Karpas-422 (cell line): ENCODE data around the gene OGFOD3. TPM values are rescaled to one million over a fixed set of nuclear protein-coding genes. Genes with fewer than 3 reads are reported as not detected.
"Not testable (repeated sequence)": the region's sequence is repeated elsewhere in the genome, so short reads cannot be mapped to it uniquely, and the experiment has no call there.

Source experiments
- DNase-seq: peaks from one replicate; pipeline ENCODE4 v3.0.0-alpha.2; 2015
- H2AFZ ChIP-seq: fragments of 200-600 bp; sonication (generic); 2 replicates; pipeline ENCODE4 v1.6.1; 2014; ENCODE audit warnings: antibody characterized with exemption, low read length, mixed read lengths
- H3K27ac ChIP-seq: fragments of 200-600 bp; sonication (generic); 2 replicates; pipeline ENCODE4 v1.5.1; 2014; ENCODE audit warnings: mild to moderate bottlenecking, low read length, moderate library complexity
- H3K27me3 ChIP-seq: fragments of 200-600 bp; sonication (generic); 2 replicates; pipeline ENCODE4 v1.6.1; 2014; ENCODE audit warnings: low read length, mixed read lengths
- H3K36me3 ChIP-seq: fragments of 200-600 bp; sonication (generic); 2 replicates; pipeline ENCODE4 v1.6.1; 2014; ENCODE audit warnings: low read length, mixed read lengths; ENCODE audit not compliant: insufficient read depth
- H3K4me1 ChIP-seq: fragments of 200-600 bp; sonication (generic); 2 replicates; pipeline ENCODE4 v1.6.1; 2014; ENCODE audit warnings: mild to moderate bottlenecking, low read length, mixed read lengths
- H3K4me2 ChIP-seq: fragments of 200-600 bp; sonication (generic); 2 replicates; pipeline ENCODE4 v1.6.1; 2014; ENCODE audit warnings: low read length, low read depth, mild to moderate bottlenecking; ENCODE audit not compliant: poor library complexity, severe bottlenecking
- H3K4me3 ChIP-seq: fragments of 200-600 bp; sonication (generic); 2 replicates; pipeline ENCODE4 v1.5.1; 2014; ENCODE audit warnings: mild to moderate bottlenecking, antibody characterized with exemption, low read length, mixed read lengths
- H3K79me2 ChIP-seq: fragments of 200-600 bp; sonication (generic); 2 replicates; pipeline ENCODE4 v1.6.1; 2014; ENCODE audit warnings: mild to moderate bottlenecking, low read length, mixed read lengths
- H3K9ac ChIP-seq: fragments of 200-600 bp; sonication (generic); 2 replicates; pipeline ENCODE4 v1.6.0; 2014; ENCODE audit warnings: low read length
- H3K9me2 ChIP-seq: fragments of 200-600 bp; sonication (generic), shearing (Covaris generic); replicated peaks from 2 replicates; pipeline ENCODE4 v1.6.0; 2014; ENCODE audit warnings: mild to moderate bottlenecking, low read length, moderate library complexity; ENCODE audit not compliant: insufficient read depth
- H3K9me3 ChIP-seq: fragments of 300-700, 200-600 bp; sonication (generic); 2 replicates; pipeline ENCODE4 v1.6.1; 2014; ENCODE audit warnings: low read length, mixed read lengths
- H4K20me1 ChIP-seq: fragments of 200-600 bp; sonication (generic); 2 replicates; pipeline ENCODE4 v1.6.1; 2014; ENCODE audit warnings: mild to moderate bottlenecking, antibody characterized with exemption, low read length, low read depth; ENCODE audit not compliant: insufficient read depth
- total RNA-seq: library from RNA; depleted of rRNA; stranded (reverse); fragments of >200 nt; shearing (Covaris generic); gene quantifications from 2 replicates; pipeline ENCODE4 v1.2.3, GENCODE V29; 2014; ENCODE audit warnings: low replicate concordance

OGFOD3 gene
- total RNA-seq, 1 experiment from 2014 or later = 14.8 TPM

DNA sequence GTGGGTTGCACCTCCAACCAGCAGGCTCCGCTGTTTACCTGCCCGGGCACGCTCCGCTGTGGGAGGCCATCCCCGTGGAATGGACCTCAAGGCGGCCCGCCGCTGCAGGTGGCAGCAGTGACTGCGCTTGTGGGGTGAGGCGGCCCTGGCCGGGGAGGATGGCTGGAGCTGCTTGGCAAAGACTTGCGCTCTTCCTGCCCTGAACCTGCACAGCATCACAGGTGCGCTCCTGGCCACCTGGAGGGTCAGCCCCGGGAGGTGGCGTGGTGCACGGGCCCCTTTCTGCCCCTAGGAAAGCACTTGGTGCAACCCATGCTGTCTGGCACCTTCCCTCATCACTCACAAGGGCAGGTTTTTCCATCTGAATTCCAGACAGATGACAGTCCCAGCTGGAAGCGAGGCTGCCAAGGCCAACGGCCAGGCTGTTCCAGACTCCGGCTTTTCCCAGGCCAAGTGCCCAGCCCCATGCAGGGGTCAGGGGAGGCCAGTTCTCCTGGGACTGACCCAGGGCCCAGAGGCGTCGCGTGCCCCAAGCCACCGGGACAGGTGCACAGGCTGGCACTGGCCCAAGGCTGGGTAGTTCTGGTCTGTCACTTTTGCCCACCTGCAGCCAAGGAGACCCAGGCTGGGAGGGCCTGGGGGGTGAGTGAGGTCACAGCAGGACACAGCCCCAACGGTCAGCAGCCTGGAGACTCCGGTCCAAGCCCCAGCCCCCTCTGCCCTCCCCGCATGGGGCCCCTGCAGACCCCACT lies 33.5 kb downstream of the OGFOD3 start:
- no peak for DNase-seq
- Histone ChIP-seq H3K27ac (no peak overlapping the region), H3K9me2 (no peaks in the 10 kb centered on the region), H4K20me1 (no peaks in the 10 kb centered on the region; the same call in 1 of the 2 replicates), H3K9ac (no peak overlapping the region), H3K79me2 (no peaks in the 10 kb centered on the region), H3K36me3 (no peaks in the 10 kb centered on the region), H3K4me3 (no peak overlapping the region), H3K9me3 (no peaks in the 10 kb centered on the region), H3K4me2 (no peak overlapping the region), H3K27me3 (no peaks in the 10 kb centered on the region), H2AFZ (no peak overlapping the region), H3K4me1 (no peaks in the 10 kb centered on the region)

DNA sequence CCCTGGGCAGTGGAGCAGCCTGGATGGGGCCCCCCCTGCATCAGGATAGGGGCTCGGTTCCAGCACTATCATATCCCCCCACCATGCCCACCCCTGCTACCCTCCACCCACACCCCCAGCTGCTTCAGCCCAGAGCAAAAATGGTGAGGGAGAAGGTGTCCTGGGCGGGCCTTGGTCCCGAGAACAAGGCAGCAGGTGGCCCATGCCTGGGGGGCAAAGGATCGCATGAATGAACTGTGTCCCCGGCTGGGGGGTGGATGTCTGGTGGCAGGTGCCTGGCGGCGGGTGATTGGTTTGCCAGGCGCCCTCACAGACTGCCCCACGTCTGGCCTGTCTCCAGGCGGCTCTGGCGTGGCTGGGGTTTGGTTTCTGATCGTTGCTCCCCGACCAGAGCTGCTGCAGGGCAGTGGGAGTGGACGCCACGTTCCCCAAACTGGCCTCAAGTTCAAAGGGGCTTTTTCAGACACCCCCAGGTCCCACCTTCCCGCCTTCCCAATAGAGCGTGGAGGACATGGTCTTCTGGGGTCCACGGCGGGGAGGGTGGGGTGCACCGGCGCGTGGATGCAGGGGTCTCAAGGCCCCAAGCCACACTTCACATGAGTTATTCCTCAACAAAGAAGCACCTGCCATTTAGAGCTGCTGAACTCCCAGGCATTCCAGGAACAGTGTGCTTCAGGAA lies 34.2 kb downstream of the OGFOD3 start:
- Histone ChIP-seq H3K27me3 (no peaks in the 10 kb centered on the region), H3K79me2 (no peaks in the 10 kb centered on the region), H3K9me2 (no peaks in the 10 kb centered on the region), H4K20me1 (no peaks in the 10 kb centered on the region; the same call in 1 of the 2 replicates), H3K27ac (no peak overlapping the region), H3K9me3 (no peaks in the 10 kb centered on the region), H3K4me2 (no peak overlapping the region), H3K9ac (no peak overlapping the region), H2AFZ (no peak overlapping the region), H3K4me3 (no peak overlapping the region), H3K4me1 (no peaks in the 10 kb centered on the region), H3K36me3 (no peaks in the 10 kb centered on the region)
- DNase-seq = no peak

DNA sequence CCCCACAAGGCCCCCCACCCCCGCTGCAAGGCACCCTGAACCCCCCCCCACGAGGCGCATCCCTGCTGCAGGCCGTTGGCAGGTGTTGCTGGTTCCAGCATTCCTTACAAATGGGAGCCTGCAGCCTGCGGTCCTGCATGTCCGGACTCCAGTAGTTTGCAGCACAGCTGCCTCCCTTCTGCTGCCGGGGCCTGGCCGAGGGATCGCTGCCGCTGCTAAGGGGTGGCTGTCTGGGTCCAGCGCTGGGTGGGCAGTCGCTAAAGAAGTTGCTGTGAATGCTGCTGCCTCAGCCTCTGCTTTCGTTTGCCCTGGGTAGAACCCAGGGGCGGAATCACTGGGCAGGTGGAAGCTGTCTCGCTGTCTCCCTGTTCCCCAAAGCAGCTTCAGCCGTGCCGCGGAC lies 35.0 kb downstream of the OGFOD3 start:
- Histone ChIP-seq H3K27ac (no peak overlapping the region), H4K20me1 (no peaks in the 10 kb centered on the region; the same call in 1 of the 2 replicates), H3K4me1 (no peaks in the 10 kb centered on the region), H3K36me3 (no peaks in the 10 kb centered on the region), H3K79me2 (no peaks in the 10 kb centered on the region), H3K27me3 (no peaks in the 10 kb centered on the region), H3K9ac (no peak overlapping the region), H3K4me3 (no peak overlapping the region), H2AFZ (no peak overlapping the region), H3K4me2 (no peak overlapping the region), H3K9me3 (no peaks in the 10 kb centered on the region), H3K9me2 (no peaks in the 10 kb centered on the region)
- no peak for DNase-seq

DNA sequence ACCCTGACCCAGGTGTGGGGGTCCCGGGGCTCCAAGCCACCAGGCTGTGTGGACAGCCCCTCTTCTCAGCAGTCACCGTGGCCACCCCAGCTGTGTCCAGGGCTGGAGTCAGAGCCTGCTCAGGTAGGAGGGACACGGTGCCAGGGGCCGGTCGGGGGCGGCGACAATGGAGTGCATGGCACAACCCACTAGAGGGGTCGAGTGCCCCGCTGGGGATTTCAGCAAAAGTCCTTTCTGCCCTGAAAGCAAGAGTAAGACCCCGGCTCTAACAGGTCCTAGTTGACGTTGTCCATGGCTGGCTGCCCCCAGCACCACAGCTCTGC lies 35.5 kb downstream of the OGFOD3 start:
- Histone ChIP-seq H3K79me2 (no peaks in the 10 kb centered on the region), H3K9me2 (no peaks in the 10 kb centered on the region), H3K4me3 (no peak overlapping the region), H3K27ac (no peak overlapping the region), H3K4me1 (no peaks in the 10 kb centered on the region), H3K36me3 (no peaks in the 10 kb centered on the region), H3K4me2 (no peak overlapping the region), H3K27me3 (no peaks in the 10 kb centered on the region), H4K20me1 (no peaks in the 10 kb centered on the region), H2AFZ (no peak overlapping the region), H3K9me3 (no peaks in the 10 kb centered on the region), H3K9ac (no peak overlapping the region)
- no peak for DNase-seq

DNA sequence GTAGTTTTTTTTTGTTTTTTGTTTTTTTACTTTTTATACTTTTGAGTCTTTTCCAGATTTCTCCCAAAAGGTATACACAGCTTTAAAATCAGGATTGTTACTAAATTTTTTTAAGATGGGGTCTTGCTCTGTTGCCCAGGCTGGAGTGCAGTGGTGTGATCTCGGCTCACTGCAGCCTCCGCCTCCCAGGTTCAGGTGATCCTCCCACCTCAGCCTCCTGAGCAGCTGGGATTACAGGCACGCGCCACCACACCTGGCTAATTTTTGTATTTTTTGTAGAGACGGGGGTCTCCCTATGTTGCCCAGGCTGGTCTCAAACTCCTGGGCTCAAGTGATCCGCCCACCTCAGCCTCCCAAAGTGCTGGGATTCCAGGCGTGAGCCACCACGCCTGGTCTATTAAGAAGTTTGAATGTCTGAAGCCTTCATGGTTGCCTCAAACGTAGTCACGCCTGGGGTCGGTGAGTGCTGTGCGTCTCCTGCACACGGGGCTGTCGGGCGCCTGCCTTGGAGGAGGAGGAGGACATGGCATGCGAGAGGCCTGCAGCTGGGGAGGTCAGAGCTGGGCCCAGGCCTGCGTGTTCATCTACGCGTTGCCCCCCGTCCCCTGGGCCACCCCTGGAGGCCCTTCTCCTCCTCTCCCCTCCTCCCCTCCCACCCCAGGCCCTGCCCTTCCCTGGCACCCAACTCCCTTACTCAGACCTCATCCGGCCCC lies 36.0 kb downstream of the OGFOD3 start:
- H3K4me3 ChIP-seq, H3K4me1 ChIP-seq, H3K27me3 ChIP-seq, H3K9me2 ChIP-seq, H3K27ac ChIP-seq, DNase-seq, H2AFZ ChIP-seq, H3K9ac ChIP-seq, H3K36me3 ChIP-seq, H3K79me2 ChIP-seq, H3K4me2 ChIP-seq, H4K20me1 ChIP-seq, H3K9me3 ChIP-seq: not testable (repeated sequence)

DNA sequence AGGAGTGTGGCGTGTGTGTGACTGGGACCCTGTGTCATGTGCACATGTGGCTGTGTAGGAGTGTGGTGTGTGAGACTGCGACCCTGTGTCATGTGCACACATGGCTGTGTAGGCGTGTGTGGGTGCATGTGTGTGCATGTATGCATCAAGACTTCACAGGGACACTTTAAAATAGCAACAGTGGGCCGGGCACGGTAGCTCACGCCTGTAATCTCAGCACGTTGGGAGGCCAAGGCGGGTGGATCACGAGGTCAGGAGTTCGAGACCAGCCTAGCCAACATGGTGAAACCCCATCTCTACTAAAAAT lies 36.7 kb downstream of the OGFOD3 start:
- H4K20me1 ChIP-seq, H3K4me3 ChIP-seq, DNase-seq, H3K9me2 ChIP-seq, H3K36me3 ChIP-seq, H2AFZ ChIP-seq, H3K9ac ChIP-seq, H3K27ac ChIP-seq, H3K9me3 ChIP-seq, H3K4me1 ChIP-seq, H3K4me2 ChIP-seq, H3K27me3 ChIP-seq, H3K79me2 ChIP-seq: not testable (repeated sequence)

DNA sequence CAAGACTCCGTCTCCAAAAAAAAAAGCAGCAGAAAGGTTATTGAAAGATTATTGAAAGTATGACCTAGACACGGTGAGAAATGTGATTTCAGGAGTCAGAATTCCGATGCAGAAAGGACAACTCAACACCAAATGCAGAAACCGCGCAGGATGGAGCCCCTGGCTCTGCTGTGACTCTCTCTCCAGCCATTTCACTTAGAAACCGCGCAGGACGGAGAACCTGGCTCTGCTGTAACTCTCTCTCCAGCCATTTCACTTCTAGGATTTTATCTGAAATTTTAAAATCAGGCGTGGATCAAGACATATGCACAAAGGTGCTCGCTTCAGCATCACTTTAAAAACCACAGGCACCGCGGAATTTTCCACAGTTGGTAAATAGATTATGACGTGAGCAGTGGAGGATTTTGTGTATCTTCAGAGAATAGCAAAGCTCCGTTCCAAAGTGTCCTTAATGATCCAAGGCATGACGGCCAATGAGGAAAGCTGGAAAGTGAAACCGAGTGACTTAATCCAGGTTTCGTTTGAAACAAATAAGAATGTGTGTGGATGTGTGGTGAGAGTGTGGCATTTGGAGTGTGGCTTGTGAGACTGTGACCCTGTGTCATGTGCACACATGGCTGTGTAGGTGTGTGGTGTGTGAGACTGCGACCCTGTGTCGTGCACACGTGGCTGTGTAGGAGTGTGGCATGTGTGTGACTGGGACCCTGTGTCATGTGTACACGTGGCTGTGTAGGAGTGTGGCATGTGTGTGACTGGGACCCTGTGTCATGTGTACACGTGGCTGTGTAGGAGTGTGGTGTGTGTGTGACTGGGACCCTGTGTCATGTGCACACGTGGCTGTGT lies 37.3 kb downstream of the OGFOD3 start:
- H4K20me1 ChIP-seq = no peaks in the 10 kb centered on the region
- no peaks in the 10 kb centered on the region for H3K36me3 ChIP-seq
- H3K9me3 ChIP-seq = no peaks in the 10 kb centered on the region
- H3K9me2 ChIP-seq = no peaks in the 10 kb centered on the region
- H2AFZ ChIP-seq = no peak overlapping the region
- H3K27ac ChIP-seq = no peak overlapping the region
- H3K79me2 ChIP-seq = no peaks in the 10 kb centered on the region
- no peak overlapping the region for H3K4me3 ChIP-seq
- no peak overlapping the region for H3K4me2 ChIP-seq
- no peak for DNase-seq
- H3K4me1 ChIP-seq = no peaks in the 10 kb centered on the region
- H3K9ac ChIP-seq = no peak overlapping the region
- H3K27me3 ChIP-seq = no peaks in the 10 kb centered on the region

DNA sequence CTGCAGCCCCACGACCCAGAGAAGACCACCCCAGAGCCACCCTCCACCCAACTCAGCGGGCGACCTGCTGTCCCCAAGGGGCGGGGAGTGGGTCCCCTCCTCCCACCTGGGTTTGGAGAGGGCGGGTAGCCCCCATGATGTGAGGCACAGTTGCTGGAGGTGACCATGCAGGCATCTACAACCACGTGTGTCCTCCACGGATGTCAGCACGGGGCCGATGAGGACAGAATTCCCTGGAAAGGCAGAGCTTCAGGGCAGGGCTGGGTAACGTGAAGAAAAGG lies 39.7 kb downstream of the OGFOD3 start:
- no peaks in the 10 kb centered on the region for H3K79me2 ChIP-seq
- no peaks in the 10 kb centered on the region for H4K20me1 ChIP-seq
- no peak overlapping the region for H2AFZ ChIP-seq
- H3K9me2 ChIP-seq = no peaks in the 10 kb centered on the region
- H3K36me3 ChIP-seq = no peaks in the 10 kb centered on the region
- H3K4me1 ChIP-seq = no peaks in the 10 kb centered on the region
- H3K4me3 ChIP-seq = no peak overlapping the region
- DNase-seq = no peak
- no peak overlapping the region for H3K9ac ChIP-seq
- H3K27ac ChIP-seq = no peak overlapping the region
- H3K27me3 ChIP-seq = no peaks in the 10 kb centered on the region
- H3K9me3 ChIP-seq = no peaks in the 10 kb centered on the region
- H3K4me2 ChIP-seq = no peak overlapping the region
